GM21619 (cell line): ENCODE results near the gene PPIC.

ENCODE experiments used
- ATAC-seq: cut with Tn5 transposase; IDR thresholded peaks from one replicate; pipeline ENCODE4 v1.9.1; 2021; ENCODE audit not compliant: unreplicated experiment

PPIC gene

DNA sequence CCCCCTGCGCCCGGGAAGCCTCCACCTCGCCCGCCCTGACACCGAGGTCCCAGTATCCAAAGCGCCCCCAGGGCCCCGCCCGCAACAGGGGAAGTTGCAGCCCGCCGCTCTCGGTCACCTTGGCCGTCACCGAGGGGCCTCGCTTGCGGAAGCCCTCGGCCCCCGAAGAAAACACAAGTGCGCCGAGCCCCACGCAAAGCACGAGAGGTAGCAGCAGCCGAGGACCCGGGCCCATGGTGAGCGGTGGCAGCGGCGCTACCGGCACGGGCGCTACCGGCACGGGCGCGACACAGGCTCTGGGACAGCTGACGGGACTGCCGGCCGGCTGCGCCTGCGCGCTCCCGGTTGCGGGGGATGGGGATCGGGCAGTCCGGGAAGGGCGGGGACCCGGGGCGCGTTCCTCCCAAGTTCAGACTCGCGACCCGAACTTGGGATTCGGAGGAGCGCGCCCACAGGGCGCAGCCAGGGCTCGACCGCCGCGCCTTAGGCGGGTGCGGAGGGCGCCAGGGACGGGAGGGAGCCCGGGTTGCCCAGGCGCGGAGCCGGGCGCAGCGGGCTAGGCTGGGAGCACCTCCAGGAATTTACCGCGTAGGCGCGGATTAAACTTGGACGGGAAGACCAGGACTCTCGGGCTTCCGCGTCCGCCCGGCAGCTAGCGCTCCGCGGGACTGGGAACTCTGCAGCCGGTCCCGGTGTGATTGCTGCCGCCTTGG is at the start of gene PPIC:
Gene PPIC, minus strand, starts transcription at position 335 of the 713 bp plus-strand sequence. Its CDS starts 100 bp downstream, at position 235.
- peak; percentile 52 for ATAC-seq

DNA sequence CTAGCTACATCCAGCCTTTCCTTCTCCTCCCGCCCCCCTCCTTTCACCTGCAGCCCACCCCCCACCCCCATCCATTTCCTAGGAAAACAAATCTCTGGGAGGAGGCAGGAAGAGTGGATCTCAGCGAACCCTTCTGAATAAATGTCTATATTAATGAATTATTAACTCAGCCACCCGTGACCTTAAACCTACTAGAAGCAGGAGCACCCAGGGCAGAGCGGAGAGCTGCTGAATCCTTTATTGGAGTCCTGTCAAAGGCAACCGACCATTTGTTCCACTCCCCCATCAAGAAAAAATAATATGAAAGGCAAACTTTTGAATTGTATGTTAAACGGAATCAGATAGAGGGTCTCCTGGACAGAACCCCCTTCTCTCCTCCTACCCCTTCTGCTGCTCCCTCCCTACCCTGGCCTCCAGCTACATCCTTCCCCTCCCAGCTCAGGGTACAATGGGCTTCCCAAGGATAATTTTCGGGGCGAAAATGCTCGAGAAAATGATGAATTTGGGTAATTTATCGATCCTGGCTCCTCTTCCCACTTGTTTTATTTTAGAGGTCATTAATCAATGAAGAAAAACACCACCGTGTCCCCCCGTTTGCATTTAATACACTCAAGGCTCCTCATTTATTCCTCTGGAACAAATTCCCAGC is 49.2 kb upstream of the PPIC start:
- ATAC-seq: no peak

- ATAC-seq: no peak
Observed at GRCh38 chr5:123084730-123085605, 48.4 kb upstream of the PPIC start.

- ATAC-seq: no peak
Observed at GRCh38 chr5:123083298-123083697, 46.8 kb upstream of the PPIC start.

DNA sequence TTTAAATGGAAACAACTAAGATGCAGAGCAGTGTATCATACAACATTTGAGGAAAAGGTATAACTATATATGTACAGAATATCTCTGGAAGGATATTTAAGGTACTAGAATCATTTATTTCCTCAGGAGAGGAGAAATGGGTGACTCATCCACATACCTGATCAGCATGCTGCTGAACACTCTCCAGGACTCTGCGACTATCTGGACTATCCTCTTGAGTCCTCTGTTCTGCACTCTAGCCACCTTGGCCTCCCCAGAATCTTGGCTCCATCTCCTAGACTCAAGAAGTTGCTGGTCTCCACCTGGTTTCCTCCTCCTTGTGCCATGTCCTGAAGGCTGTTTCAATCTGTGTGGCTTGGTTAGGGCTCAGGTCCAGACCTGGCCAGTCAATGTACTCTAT is 43.7 kb upstream of the PPIC start:
- ATAC-seq: no peak

DNA sequence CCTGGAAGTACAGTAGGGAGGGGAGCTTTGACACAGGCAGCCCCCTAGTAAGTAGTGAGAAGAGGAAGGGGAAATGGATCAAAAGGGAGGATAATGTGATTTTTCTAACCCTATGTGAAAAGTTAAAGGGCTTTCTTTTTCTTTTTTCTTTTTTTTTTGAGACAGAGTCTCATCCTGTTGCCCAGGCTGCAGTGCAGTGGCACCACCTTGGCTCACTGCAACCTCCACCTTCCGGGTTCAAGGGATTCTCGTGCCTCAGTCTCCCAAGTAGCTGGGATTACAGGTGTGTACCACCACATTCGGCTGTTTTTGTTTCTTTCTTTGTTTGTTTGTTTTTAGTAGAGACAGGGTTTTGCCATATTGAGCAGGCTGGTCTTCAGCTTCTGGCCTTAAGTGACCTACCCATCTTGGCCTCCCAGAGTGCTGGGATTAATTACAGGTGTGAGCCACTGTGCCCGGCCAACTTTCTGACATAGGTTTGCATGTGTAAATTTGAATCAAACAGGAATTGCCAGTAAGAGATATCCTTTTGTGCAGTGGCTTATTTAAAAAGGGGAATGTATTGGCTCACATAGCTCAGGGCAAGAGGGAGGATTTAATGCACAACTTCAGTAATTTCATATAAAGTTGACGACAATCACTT is 39.1 kb upstream of the PPIC start:
- no peak for ATAC-seq

DNA sequence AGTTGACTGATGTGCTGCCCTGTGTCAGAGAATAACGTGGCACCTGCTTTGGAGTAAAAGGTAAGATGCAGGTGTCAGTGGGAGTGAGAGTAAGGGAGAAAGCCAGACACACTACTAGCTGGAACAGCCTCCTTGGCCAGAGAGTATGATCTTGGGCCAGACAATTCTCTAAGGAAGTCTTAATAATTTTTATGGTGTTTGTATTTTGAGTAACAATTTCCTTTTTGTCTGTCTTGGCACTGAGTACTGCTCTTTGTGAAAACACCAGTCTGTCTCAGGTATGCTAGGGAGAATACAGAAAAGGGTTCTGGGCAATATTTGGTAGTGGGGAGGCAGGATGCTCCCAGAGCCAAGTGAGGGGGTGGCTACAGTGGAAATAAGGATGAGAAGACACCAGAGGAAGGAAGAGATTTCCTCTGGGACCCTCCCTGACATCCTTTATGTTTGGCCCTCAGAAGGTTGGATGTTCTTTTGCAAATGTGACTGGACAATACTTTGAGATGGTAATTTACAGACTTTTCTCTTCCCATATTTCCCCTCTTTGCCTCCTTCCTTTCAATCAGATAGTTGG is 31.9 kb upstream of the PPIC start:
- ATAC-seq: no peak

DNA sequence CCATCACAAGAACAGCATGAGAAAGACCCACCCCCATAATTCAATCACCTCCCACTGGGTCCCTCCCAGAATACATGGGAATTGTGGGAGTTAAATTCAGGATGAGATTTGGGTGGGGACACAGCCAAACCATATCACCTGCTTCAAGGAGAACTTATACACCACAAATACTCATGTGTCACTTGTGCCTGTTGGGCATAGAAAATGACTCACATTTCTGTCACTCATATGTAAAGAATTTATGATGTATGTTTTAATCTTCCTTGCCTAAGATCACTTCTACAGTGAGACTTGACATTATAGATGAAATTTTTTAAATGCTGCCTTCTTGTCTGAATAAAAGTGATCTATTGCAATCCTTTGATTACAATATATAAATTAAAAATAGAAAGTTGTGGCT is 29.5 kb upstream of the PPIC start:
- ATAC-seq: no peak

DNA sequence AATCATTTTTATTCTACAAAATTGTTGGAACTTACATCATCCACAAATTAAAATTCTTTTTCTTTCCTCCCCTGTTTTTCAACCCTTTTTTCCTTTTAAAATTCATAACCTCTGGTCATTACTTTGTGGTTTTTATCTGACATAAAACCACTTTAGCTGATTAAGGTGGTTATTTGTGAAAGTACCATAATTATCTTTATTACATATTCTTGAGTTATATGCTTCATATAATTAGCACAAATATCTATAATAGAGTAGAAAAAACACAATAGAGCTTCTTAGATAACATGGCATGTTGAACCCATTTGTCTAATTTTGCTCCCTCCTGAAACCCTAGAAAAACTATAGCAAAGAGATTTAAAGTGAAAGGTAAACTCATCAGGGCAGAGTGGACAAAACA is 22.9 kb upstream of the PPIC start:
- ATAC-seq: no peak

DNA sequence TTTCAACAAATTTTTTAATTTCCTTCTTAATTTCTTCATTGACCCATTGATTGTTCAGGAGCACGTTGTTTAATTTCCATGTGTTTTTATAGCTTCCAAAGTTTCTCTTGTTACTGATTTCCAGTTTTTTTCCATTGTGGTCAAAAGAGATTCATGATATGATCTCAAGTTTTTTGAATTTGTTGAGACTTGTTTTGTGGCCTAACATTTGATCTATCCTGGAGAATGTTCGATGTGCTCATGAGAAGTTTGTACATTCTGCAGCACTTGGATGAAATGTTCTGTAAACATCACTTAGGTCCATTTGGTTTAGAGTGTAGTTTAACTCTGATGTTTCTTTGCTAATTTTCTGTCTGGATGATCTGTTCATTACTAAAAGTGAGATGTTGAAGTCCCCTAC is 14.7 kb upstream of the PPIC start:
- ATAC-seq: no peak

DNA sequence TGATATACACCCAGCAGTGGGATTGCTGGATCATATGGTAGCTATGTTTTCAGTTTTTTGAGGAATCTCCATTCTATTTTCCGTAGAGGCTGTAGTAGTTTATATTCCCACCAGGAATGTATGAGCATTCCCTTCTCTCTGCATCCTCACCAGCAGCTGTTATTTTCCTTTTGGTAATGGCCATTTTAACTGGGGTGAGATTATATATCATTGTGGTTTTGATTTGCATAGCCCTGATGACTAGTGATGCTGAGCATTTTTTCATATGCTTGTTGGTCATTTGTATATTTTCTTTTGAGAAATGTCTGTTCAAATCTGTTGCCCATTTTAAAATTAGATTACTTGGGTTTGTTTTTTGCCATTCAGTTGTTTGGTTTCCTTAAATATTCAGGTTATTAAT is 11.2 kb upstream of the PPIC start:
- ATAC-seq: no peak

GRCh38 chr5:123046222-123046621 is 9.7 kb upstream of the PPIC start:
- no peak for ATAC-seq

DNA sequence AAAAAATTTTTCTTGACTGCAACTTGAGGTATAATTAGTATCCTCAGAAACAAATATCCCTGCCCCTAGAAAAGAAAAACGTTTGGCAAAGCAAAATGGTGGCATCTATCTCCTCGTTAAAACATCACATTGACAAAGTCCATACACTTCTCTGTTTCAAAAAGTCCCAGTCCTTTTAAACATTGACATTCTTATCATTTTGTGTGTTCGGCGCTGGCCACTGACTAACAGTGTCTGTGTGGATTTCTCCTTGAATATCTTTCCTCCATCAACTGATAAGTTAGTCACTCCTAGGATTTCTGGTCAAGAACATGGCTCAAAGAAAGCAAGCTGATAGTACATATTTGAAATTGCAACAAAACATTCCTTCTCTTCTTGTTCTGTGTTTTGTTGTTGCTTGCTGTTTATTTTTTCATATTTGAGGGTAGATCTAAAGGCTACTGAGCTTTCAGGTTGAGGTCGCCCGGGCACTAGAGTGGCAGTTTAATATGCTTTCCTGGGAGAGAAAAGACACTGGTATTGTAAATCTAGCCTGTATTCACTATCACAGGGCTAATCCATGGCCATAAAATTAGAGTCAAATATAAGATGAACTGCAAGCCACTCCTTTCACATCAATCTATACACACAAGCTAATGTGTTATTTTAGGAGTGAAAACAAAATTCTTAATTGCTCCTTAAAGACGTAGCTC is 8.5 kb upstream of the PPIC start:
- no peak for ATAC-seq

DNA sequence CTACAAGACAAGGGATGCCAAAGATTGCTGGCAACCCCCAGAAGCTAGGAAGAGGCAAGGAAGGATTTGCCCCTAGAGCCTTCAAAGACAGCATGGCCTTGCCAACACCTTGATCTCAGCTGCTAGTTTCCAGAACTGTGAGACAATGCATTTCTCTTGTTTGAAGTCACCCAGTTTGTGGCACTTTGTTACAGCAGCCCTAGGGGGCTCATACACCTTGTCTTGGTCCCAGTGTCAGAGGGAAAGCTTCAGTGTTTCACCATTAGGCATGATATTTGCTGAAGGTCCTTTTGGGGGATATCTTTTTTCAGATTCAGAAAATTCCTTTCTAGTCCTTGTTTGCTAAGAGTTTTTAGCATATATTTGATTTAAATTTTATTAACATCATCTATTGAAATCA is 3.1 kb upstream of the PPIC start:
- no peak for ATAC-seq

DNA sequence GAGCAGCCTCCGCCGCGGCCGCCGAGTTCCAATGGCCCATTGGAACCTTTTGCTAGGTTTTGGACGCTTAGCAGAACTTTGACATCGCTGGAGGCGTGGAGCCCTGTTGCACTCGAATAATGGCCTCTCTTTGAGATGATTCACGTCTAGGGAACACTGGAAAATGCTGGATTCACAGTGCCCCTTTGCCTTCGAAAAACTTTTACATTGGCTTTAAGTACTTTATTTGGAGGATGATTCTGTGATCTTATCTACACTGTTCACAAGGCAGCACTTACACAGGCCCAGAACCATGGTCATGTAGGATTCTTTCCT is 536 bp upstream of the PPIC start:
- ATAC-seq: no peak

GRCh38 chr5:123035918-123036390 is 571 bp downstream of the PPIC start:
- peak; percentile 30 for ATAC-seq

GRCh38 chr5:123035360-123035917 is 1.1 kb downstream of the PPIC start:
- ATAC-seq: peak; percentile 34

- ATAC-seq: no peak
Observed at GRCh38 chr5:123033157-123033671, 3.3 kb downstream of the PPIC start.

DNA sequence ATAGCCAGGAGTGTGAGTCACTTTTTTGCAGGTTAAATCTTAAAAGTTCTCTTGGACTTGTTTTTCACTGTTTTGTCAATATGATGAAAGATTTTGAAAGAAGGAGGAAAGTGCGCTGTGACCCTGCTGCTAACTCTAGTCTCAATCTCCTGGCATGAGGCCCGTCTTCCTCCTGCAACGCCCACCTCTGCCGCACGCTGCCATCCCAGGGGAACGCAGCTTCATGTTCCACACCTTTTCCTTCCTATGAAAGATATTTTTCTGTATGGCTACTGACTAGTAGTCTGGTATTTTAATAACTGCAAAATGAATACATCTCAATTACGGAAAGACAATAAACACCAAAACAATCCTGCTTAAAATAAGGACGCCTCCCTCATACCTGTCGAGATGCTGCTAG is 8.3 kb downstream of the PPIC start:
- ATAC-seq: no peak

GRCh38 chr5:123014689-123015088 is 21.8 kb downstream of the PPIC start:
- ATAC-seq: no peak
